HT-29 (cell line): ENCODE data around the gene UST. TPM values are rescaled to one million over a fixed set of nuclear protein-coding genes. Genes with fewer than 3 reads are reported as not detected.

Source experiments
- DNase-seq: peaks from one replicate; pipeline ENCODE4 v3.0.0-alpha.2; 2015; ENCODE audit warnings: low spot score
- total RNA-seq: library from RNA; depleted of rRNA; stranded (reverse); fragments of >200 nt; shearing (Covaris generic); gene quantifications from 2 replicates; pipeline ENCODE4 v1.2.3, GENCODE V29; 2014

UST gene
- total RNA-seq, 1 experiment from 2014 or later = 3.1 TPM

DNA sequence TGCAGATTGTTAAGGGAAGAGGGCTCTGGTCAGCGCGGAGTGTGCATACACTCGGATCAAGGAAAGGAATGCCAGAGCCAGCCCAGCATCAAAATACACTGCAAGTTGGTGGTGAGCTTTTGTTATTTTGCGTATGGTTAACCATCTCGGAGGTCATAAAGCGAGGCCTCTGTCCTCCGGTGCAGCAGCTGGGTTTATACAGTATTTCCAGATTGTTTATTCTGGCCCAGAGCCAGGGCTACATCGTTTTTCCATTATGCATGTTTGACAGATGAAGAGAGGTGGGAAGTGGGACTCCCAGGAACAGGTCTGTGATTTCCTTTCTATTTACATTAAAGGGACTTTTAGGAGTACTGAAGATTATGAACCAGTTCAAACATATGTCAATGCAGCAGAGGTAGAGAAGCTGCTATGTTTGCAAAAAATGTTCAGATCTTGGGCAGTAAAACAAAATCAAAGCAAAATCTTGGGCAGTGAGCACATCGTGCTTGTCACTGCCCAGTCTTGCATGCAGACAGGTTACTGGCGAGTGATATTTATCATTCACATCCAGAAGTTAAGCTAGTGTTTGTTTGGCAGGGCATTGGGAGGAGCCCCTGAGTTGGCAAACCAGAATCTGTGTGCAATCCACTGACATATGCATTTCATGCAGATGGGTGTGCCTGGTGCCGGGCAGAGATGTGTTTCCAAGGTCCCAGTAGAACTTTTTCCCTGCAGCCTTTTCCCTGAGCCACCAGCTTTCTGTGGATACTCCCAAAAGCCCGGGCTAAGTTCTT, 314.3 kb downstream of the UST start:
- DNase-seq = peak; percentile 71

GRCh38 chr6:149061930-149062329, 315.1 kb downstream of the UST start:
- no peak for DNase-seq

DNA sequence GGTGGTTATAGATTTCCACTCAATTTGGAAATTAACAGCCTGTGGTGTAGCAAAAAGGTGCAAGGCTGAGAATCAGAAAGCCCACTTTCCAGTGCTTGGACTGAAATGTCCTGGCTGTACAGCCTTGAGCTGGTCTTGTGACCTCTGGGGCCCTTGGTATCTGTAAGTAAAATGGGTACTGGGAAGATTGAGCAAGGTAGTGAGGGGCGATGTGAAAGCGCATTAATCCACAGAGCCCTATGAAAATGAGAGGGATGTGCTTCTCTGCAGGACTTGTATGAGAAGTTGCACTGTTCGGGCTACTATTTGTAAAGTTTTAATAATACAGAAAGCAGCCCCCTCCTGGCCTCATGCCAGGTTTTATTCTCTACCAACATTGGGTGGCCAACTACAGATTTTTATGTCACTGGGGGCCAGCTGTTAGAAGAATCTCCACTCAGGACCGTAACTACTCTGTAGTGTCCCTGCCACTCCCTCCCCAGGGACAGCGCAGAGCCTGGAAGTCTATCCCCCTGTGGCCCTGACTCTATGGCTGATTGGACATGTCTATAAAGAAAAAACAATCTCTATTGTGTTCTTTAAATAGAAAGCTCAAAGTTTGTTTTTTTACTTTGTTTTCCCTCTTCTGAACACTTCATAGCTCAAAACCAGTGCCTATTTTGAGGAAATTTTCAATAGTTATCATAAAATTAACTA, 316.0 kb downstream of the UST start:
- DNase-seq = no peak

DNA sequence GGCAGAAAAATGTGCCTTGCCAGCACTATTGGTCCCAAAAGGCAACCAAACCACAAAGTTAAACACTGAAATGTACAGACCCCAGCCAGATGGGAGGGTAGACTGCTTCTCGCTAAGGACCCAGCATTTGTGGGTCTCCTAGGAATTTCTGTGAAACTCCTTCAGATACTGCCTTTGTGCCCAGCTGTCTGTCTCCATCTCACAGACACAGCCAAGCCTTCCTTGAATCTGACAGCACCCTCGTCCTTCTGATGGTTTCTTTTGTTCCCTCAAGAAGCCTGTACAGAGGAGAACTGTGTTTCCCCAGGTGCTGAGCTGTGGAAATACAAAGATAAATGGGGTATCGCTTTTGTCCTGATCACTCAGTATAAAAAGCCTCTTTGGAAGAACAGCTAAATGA, 316.6 kb downstream of the UST start:
- no peak for DNase-seq

- no peak for DNase-seq
These were observed 317.3 kb downstream of the UST start for GRCh38 chr6:149064001-149064659.

DNA sequence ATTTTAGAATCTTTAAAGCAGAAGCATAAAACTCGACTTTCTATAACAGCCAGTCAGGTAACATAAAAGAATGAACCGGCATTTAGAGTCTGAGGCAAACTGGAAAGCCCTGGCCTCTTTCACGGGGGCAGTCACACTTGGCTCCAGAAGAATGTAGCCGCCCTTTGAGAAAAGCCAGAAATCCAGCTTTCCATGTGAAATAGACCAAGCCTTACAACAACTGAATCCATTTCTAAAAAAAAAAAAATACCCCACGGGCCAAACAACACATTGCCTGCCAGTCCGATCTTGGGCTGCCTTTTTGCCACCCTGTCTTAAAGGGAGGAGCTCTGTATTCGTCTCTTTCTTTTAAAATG, 317.8 kb downstream of the UST start:
- DNase-seq = no peak

GRCh38 chr6:149065121-149065520, 318.3 kb downstream of the UST start:
- DNase-seq = no peak

DNA sequence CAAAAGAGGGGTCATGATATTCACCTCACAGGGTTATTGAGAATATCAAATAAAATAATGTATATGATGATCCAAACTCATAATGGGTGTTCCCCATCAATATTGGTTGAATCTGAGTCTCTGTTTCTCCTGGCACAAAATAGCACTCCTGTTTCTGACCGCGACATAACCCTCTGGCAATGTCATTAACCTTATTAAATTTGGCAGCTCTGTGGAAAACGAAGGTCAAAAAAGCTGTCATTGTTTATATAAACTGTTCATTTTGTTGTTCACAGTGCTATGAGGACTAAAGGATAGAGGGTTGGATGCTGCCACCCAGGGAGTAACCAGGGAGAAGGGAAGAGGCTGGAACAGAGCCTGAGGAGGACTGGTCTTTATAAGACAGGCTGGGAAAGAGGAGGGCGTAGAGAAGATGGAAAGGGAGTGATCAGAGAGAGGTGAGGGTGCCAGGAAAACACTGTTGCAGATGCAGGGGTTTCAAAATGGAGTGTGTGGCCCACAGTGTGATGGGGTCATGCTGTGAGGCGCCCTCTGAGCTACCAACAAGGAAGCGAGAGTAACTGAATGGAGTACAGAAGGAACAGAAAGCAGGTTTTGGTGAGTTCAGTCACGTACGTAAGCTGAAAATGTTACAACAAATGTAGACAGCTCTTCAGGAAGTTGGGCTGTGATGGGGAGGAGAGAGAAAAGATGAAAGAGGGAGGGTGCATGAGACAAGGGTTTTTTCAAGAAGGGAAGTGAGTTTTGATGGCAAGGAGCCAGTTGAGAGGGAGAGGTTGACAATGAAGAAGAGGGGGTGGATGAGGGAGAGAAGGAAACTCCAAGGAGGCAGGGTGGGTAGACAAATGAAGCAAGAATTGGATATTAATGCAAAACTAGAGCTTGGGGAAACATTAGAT, 319.1 kb downstream of the UST start:
- no peak for DNase-seq

- DNase-seq = no peak
These were observed 325.2 kb downstream of the UST start for GRCh38 chr6:149071997-149072396.

- no peak for DNase-seq
These were observed 328.0 kb downstream of the UST start for GRCh38 chr6:149074832-149075258.

GRCh38 chr6:149075616-149076354, 329.0 kb downstream of the UST start:
- DNase-seq = peak; percentile 14

DNA sequence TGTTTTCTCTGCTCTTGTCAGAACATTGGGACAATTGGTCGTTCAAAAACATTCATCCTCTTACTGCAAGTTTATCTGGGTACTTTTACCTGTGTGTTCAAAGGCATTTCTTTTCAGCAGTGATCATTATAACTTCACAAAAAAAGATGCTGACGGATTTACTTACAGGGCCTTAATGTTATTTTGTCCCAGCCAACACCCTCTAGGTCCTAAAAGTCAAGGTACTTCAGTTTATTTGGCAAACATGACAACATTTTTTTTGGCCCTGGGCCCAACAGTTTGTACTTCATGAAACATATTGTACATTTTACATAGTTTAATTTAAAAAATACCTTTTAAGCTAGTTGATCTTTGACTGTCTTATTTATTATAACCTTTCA, 329.5 kb downstream of the UST start:
- no peak for DNase-seq

- DNase-seq = no peak
These were observed 330.4 kb downstream of the UST start for GRCh38 chr6:149077208-149077607.

GRCh38 chr6:149078211-149078782, 331.5 kb downstream of the UST start:
- no peak for DNase-seq

GRCh38 chr6:149079456-149079855, 332.6 kb downstream of the UST start:
- DNase-seq = no peak

DNA sequence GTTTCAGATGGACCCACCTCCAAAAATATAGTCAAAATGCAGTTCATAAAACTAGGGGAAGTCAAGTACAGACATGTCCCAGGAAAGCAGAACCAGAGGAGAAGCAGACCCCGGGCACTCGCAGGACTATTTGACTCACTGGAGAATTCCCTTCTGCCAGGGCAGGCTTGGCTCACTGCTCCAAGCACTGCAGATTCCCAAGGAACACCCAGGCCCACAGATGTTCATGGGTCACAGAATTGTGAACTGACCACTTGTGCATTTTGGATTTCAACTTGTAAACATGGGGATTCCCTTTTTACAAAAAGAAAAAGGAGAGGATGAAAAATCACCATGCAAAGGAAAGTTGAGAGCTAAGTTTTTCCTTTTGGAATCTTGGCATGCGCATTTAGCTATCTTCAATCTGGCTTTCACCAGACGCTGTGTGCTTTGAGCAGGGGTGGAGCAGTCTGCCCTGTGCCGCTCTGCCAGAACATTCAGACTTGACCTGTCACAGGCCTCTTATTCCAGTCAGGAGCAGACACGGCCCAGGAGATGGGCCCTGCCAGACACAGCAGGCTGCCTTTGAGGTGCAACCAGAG, 333.2 kb downstream of the UST start:
- no peak for DNase-seq

DNA sequence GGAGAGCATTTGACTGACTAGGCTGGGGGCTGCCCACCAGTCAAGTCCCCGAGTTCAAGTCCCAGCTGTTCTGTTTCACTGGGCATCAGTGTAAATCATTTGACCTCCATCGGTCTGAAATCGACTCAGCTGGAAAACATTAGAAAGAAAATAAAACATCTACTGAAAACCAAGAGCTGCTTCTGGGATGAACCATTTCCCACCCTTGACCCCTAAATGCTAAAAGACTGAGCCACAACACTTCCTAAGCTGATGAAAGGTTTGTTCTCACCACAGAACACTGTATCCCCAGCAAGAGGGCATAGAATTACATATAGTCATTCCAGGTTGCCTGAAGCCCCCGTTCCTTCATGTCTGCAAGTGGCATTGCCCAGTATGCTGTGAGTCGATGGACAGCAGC, 333.7 kb downstream of the UST start:
- DNase-seq = no peak

DNA sequence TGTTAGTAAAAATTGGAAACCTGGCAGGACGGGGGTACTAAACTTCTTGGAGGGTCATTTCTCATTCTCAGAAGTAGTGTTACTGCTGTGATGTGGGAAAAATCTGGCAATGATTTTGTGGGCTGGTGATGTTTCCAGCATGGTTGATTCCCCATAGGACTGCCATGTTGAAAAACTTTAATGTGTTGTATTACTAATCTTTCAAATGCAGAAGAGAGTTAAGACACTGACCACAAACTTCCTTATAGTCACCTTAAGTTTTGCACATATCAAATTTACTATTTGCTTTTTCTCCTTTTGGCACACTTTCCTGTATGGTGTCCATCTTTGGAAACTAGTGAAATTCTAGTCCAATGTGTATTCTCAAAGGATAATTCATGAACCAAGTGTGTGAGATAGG, 334.5 kb downstream of the UST start:
- DNase-seq = no peak

GRCh38 chr6:149082320-149082719, 335.5 kb downstream of the UST start:
- DNase-seq = peak; percentile 62

- no peak for DNase-seq
These were observed 337.2 kb downstream of the UST start for GRCh38 chr6:149084026-149084425.
